Stimulated activated CD4-positive, alpha-beta T cell treated with anti-CD3 and anti-CD28 coated beads, Interleukin-2, amount 100 ng/mL, for 48 hours (primary cell): ENCODE data around the gene RPL27A.

Source experiments
- DNase-seq, 2 donors: peaks; one replicate each; pipeline ENCODE4 v3.0.0-alpha.2; 2020

RPL27A gene

DNA sequence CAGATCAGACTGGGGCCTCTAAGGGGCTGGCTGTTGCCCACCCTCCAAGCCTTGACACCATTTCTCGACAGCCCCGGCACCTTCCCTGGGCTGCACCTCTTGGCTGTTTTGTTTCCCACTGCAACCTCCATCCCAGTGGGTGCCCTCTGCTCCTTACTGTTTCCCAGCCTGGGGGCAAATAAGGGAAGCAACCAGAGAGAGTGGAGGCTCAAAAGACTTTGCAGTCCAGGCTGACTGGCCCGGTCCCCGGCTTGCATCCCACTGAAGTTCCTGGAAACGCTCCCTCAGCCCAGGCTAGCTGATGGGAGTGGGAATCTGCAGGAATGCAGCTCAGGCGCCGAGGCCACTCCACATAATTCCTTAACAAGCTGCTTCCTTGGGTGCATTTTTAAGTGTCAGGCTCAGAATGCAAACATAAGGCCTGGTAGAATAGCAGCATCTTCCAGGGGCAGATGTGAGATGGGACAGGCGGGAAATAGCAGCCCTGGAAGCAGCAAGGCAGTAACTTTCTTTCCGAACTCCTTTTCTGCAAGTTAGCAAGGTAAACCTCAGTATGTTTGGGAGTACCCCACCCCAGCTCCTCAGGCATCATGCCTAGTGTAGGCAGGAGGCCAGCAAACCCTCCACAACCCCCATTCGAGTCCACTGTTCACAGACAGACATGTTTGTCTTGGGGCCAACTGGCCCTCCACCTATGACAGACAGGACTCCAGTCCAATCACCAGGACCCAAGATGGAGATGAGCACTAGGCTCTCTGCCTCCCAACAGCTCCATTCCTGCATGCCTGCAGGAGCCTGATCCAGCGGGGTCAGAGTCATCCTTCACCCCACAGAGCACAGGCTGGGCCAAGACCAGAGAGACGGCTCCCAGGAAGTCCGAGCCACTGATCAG, 39.3 kb downstream of the RPL27A start:
- DNase-seq = no peak

DNA sequence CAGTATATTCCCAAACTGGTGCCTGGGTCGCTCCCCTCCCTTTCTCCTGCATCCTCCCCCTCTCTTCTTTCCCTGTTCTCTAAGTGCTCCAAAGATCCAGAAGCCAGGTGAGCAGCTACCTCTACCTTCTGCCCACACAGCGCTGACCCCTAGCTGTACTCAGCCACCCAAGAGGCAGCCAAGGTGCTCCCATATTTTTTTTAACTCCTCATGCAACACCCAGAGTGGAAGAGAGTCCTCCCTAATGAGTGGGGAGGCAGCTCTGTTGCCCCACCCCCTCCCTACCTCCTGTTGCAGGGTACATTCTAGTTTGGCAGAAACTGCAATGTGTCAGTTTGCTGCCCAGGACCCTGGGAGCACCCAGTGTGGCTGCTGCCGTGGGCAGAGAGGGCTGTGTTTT, 40.2 kb downstream of the RPL27A start:
- no peak for DNase-seq

DNA sequence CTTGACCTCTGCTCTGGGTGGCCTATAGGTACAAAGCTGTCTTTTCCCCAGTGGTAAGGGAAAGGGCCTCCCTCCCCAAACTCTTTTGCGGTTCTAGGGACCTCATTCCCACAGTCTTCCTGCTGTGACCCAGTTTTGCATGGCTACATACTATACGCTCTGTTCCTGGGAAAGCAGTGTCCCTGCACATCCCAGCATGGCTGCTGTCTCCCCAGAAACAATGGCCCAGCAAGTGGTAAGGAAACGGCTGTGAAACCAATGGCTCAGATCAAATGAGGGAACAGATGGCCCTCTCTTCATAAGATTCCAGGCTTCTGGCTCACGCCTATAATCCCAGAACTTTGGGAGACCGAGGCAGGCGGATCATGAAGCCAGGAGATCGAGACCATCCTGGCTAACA, 41.1 kb downstream of the RPL27A start:
- DNase-seq = no peak

DNA sequence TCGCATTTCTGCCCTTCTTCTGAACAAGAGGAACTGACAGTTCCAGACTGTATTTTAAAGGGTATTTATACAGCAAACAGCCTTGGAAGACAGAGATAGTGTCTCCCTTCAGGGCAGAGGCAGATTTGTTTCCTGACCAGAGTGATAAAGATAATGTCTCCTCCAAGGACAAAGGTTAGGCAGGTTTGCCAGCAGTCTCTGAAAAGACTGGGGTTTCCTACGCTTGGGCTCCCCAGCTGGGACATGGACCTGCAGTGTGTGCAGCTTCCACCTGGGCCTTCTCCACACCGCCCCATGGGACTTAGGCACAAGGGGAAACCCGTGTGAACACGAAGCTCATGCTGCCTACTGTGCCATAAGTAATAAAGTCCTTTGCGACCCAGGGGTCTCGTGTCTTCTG, 42.1 kb downstream of the RPL27A start:
- DNase-seq = no peak

DNA sequence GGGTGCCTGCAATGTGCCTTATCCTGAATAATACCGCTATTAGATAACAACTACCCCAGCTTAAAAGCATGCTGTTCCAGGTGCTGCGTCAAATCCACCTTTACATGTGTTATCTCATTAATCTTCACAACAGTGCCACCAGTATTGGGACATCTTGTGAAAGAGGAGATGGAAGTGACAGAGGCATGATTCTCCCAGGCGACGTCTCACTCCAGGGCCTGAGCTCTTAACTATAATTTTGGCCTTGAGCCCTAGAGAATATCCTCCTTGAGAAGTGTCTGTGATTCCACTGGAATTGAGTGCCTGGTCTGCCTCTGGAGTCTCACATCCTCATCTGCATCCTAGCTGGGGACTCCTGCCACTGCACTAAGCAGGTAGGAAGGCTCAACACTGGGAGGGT, 43.8 kb downstream of the RPL27A start:
- no peak for DNase-seq

DNA sequence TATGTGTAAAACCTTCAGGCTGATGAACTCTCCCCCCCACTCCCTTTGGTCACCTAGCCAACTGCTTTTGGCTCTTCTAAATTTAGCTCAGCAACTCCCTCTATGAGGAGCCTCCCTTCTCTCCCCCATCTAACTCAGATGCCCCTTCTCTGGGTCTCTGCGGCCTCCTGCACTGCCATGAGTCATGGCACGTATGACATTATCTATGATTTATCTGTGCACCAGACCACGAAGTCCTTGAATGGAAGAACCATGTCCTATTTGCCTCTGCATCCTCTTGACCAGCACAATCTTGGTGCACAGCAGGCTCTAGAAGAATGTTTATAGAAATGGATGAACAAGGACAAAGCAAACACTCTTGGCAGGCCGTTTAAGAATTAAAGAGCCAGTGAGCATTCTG, 46.0 kb downstream of the RPL27A start:
- DNase-seq = no peak

DNA sequence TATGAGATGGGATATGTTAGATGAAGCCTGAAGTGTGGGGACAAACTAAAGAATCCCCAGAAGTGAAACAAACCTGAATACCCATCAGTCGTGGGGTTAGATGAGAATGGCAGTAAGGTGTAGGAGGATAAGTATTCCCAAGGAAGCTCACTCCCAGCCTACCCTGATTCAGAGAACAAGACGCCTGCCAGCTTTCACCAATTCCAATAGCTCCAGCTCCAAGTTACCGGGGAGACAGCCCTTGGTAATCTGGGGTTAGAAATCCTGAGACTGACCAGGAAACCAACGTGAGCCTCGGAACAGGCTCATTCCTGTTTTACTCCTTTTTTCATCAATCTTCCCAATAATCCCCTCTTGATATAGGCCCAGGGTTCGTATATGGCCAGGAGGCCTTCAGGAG, 46.5 kb downstream of the RPL27A start:
- no peak for DNase-seq

DNA sequence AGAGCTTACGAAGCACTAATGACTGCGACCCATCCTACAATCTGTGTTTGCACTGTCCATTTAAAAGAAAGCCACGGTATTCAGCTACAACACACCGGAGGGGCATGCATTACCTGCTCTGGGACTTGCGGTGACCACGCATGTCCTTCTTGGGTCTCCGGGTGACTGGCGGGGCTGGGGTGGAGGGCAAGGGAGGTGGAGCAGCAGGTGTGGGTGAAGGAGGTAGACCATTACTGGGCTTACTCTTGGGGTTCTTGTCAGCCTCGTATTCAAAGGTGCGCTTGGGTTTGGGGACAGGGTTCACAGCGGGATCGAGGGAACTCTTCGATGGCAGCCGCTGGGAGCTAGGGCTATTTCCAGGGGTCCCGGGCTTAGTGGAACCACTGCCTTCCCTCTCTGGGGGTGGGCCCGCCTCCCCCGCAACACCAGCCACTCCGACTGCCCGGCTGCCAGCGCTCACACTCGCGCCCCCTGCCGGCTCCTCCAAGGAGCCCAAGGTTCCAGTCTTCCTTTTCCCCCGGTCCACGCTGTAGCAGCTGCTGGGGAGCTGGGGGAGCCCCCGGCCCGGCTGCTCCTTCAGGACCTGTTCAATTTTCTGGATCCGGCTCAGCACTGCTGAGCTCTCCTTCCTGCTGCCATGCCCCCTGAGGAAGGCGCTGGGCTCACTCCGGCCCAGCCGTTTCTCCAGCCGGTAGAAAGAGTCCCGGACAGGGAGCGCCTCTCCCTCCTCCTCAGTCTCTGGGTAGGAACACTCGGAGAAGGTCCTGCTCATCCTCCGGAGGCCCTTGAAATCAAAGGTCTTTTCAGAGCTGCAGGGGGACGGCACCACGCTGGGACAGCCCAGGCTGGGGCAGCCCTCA, 47.5 kb downstream of the RPL27A start:
- no peak for DNase-seq

DNA sequence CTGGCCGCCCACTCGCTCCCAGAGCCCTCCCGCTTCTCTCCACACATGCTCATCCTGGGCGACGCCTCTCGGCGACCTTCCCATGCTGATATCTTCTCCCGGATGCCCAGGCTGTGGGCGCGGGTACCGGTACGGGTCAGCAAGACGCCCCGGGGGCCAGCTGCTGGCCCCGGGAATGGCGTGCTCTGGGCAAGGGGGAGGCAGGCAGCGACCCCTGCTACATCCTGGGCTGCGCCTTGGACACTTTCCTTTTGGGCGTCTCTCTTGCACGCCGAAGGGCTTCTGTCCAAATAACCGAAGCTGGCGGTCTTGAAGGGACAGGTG, 48.1 kb downstream of the RPL27A start:
- no peak for DNase-seq

DNA sequence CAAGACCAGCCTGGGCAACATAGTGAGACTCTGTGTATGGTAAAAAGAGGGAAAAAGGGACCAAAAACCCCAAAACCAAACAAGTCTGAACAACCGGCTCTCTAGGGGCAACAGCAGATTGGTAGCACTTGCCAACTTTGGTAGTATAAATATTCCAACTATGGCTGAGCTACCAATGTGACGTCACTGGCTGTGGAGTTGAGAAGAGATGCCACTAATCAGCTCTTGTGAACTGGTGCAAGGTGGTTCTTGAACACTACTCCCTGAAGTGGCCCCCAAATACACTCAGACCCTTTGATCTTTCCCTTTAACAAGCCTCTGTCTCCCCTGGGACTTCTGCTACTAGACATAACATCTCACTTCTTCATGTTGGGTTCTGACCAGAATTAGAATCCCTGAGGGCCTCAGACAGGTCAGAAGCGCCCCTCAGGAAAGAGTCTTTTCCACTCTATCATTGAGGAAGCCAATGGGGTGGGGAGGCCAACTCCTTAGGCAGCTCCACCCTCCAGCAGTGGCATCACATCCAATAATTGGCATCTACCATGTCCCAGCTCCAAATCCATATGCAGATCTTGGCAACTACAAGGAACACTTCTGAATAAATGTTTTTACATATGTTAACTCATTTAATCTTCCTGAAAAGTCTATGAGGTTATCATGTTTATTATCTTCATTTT, 49.2 kb downstream of the RPL27A start:
- no peak for DNase-seq

DNA sequence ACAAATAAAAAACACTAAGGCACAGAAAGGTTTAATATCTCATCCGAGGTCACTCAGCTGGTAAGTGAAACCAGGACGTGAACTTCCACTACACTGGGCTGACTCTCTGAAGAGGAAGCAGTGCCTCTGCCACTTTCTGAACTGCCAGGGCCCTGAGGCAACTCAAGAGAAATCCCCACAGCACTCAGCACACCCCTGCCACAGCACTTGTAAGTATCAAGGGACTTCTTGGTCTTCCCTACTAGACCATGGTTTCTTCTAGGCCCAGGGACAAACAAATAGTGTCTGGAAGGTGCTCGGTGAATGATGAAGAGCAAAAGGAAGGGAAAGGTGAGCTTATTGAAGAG, 49.7 kb downstream of the RPL27A start:
- DNase-seq = no peak

DNA sequence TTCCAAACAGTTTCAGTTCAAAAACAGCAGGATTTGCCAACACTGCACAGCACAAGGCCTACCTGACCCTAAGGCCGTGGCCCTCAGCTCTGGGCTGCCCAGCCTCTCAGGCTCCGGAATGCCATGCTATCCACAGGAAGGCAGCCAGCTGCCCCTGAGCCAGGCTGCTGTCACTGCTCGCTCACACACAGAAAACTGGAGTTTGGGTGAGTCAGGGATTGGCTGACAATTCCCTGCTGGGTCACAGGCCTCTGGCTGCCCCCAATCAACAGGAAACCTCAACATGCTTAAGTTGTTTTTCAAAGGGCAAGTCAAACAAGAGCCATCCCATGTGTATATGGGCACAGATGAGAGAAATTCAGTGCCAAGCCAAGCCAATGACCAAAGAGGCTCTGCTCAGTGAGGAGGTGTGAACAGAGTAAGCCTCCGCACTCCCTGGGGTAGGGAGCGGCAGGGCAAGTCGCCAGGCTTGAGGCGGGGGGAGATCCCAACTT, 50.2 kb downstream of the RPL27A start:
- no peak for DNase-seq

DNA sequence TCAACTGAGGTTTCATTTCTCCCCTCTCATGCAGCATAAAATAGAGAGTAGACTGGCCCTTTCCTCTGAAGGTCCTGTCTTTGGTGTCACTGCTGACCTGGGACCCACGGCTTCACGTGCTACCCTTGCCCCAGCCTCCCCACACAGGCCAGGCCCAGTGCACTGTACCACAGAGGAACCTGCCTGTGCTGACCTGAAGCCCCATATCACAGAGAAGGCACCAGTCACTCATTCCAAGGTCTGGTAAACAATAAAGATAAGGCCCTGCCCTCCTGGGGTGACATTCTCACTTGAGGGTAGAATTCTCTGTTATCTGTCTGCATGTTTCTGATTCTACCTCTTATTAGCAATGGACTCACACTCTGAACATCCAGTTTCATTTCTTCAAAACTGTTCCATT, 51.3 kb downstream of the RPL27A start:
- no peak for DNase-seq

DNA sequence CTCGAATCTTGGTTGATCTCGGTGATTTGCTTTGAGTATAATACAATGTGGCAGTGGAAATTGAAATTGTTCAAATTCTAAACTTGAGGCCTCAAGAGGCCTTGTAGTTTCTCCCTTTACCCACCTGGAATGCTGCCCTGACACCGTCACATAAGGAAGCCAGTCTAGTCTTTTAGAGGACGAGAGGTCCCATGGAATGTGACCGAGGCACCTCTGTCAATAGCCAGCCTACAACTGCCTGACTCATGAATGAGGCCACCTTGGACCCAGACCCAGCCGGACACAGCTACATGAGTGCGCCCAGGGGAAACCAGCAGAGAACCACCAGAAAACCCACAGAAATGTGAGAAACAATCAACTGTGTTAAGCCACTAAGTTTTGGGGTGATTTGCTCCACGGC, 52.5 kb downstream of the RPL27A start:
- DNase-seq = no peak

DNA sequence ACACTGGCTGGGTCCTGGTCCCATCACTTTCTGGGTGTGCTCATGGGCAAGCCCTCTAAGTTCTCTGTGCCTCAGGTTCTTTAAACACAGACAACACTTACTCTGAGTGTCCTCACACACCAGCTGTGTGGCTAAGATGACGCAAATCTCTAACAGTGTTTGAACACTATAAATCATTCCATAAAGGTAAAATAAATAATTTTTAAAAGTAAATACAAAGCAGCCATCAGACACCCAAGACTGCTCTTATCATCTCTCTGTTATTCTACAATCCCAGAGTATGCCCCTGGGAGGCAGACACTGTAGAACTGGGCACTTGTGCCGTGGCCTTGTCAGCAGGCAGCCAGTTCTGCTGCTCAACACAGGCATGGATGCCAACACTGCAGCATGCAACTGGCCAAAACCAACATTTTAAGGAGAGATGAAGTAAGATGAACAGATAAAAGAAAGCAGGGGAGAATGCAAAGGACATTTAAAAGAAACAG, 56.8 kb downstream of the RPL27A start:
- no peak for DNase-seq
